ENCODE results near the gene LRRC2. TPM values are rescaled to one million over a fixed set of nuclear protein-coding genes. Genes with fewer than 3 reads are reported as not detected.

Gene LRRC2
- total and polyA plus RNA-seq, 9 donors: 3.9 to 9.3 (median 6.2) TPM

- Histone ChIP-seq H3K27me3 (no peaks in the 10 kb centered on the region), H3K4me1 (ENCODE audit: insufficient read depth) (no peaks in the 10 kb centered on the region), H3K36me3 (no peaks in the 10 kb centered on the region), H3K27ac (no peak overlapping the region), H3K4me3 (no peak overlapping the region), H3K9me3 (no peaks in the 10 kb centered on the region)
- TF ChIP-seq POLR2A (IDR thresholded peaks at IDR 0.05) (no peak), EP300 (IDR thresholded peaks at IDR 0.05) (no peak), CTCF (IDR thresholded peaks at IDR 0.05) (no peak)
- intact Hi-C loops (cut with DNase I): no loop called here
- WGBS, 3 donors: 94 to 96% (median 96%) methylated on average over 5 of the region's 5 CpGs
- DNase-seq: no peak
Observed at GRCh38 chr3:46535746-46536145, 30.4 kb downstream of the LRRC2 start.

- no peaks in the 10 kb centered on the region for H3K27me3 ChIP-seq
- intact Hi-C loops (cut with DNase I): no loop called here
- H3K9me3 ChIP-seq: no peaks in the 10 kb centered on the region
- H3K36me3 ChIP-seq: no peaks in the 10 kb centered on the region
- no peak overlapping the region for H3K27ac ChIP-seq
- WGBS, 3 donors: 82 to 85% (median 83%) methylated on average over 3 of the region's 3 CpGs
- no peak for TF ChIP-seq CTCF (IDR thresholded peaks at IDR 0.05)
- TF ChIP-seq EP300 (IDR thresholded peaks at IDR 0.05): no peak
- TF ChIP-seq POLR2A (IDR thresholded peaks at IDR 0.05): no peak
- no peaks in the 10 kb centered on the region for H3K4me1 ChIP-seq (ENCODE audit: insufficient read depth)
- DNase-seq: no peak
- H3K4me3 ChIP-seq: no peak overlapping the region
Observed at GRCh38 chr3:46533091-46533490, 33.0 kb downstream of the LRRC2 start.

- Histone ChIP-seq H3K27ac (no peak overlapping the region), H3K27me3 (no peaks in the 10 kb centered on the region), H3K4me1 (ENCODE audit: insufficient read depth) (no peaks in the 10 kb centered on the region), H3K4me3 (no peak overlapping the region), H3K9me3 (no peaks in the 10 kb centered on the region), H3K36me3 (no peaks in the 10 kb centered on the region)
- intact Hi-C loops (cut with DNase I): no loop called here
- WGBS, 3 donors: 90 to 93% (median 93%) methylated on average over 5 of the region's 5 CpGs
- no peak for DNase-seq
- TF ChIP-seq POLR2A (IDR thresholded peaks at IDR 0.05) (no peak), CTCF (IDR thresholded peaks at IDR 0.05) (no peak), EP300 (IDR thresholded peaks at IDR 0.05) (no peak)
Observed at GRCh38 chr3:46527239-46527638, 38.9 kb downstream of the LRRC2 start.

GRCh38 chr3:46524832-46525231 lies 41.3 kb downstream of the LRRC2 start:
- Histone ChIP-seq H3K27me3 (no peaks in the 10 kb centered on the region), H3K4me1 (ENCODE audit: insufficient read depth) (no peaks in the 10 kb centered on the region), H3K4me3 (no peak overlapping the region), H3K36me3 (no peaks in the 10 kb centered on the region), H3K27ac (no peak overlapping the region), H3K9me3 (no peaks in the 10 kb centered on the region)
- TF ChIP-seq POLR2A (IDR thresholded peaks at IDR 0.05) (no peak), CTCF (IDR thresholded peaks at IDR 0.05) (no peak), EP300 (IDR thresholded peaks at IDR 0.05) (no peak)
- intact Hi-C loops (cut with DNase I): no loop called here
- 93 to 95% (median 94%) methylated on average over 3 of the region's 3 CpGs for WGBS, 3 donors
- DNase-seq: no peak

- H3K27ac ChIP-seq: no peak overlapping the region
- H3K9me3 ChIP-seq: no peaks in the 10 kb centered on the region
- no peaks in the 10 kb centered on the region for H3K36me3 ChIP-seq
- no peak for DNase-seq
- 81 to 84% (median 82%) methylated on average over 3 of the region's 3 CpGs for WGBS, 3 donors
- no peak for TF ChIP-seq POLR2A (IDR thresholded peaks at IDR 0.05)
- no peak for TF ChIP-seq EP300 (IDR thresholded peaks at IDR 0.05)
- TF ChIP-seq CTCF (IDR thresholded peaks at IDR 0.05): no peak
- intact Hi-C loops (cut with DNase I): no loop called here
- H3K4me1 ChIP-seq (ENCODE audit: insufficient read depth): no peaks in the 10 kb centered on the region
- no peaks in the 10 kb centered on the region for H3K27me3 ChIP-seq
- H3K4me3 ChIP-seq: no peak overlapping the region
Observed at GRCh38 chr3:46524008-46524407, 42.1 kb downstream of the LRRC2 start.
